ENCODE measurements around the gene PAPPA2. TPM values are rescaled to one million over a fixed set of nuclear protein-coding genes. Genes with fewer than 3 reads are reported as not detected.

Gene PAPPA2
- total and polyA plus RNA-seq, 2 donors (not counting 1 experiment from before 2014, with no cell fraction given) = not detected

DNA sequence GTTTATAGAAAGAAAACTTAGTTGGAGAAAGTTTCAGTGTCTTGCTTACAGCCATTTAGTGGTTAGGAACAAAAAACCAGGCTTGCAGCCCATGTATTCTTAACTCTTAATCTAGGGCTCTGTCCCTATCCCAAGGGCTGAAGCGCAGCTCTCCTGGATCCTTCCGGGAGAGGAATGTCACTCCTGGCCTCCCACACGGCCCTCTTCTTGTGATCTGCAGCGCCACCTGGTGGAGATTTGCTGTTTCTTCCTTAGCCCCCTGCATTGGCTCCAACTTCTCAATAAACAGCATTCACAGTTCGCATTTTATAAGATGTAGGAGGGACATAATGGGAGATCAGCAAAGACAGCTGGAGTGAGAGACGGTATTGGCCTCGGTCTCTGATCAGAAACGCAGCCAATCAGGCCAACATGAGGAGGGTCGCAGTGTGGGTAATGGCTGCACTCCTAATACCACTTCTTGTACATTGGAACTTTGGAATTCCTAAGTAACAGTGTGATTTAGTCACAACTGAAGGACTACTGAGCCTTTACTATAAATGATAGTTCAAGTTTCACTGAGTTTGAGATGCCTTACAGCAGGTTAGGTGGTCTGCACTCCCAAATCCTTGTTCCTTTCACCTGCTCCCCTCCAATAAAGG is 418.1 kb downstream of the PAPPA2 start:
- CTCF ChIA-PET = interaction anchor here (1.1 to 1.4 kb wide), 2 partner anchors 10 to 1735 kb away, joined by 5 to 9 read pairs; no protein-coding TSS in a partner anchor
- Histone ChIP-seq H3K79me2 (ENCODE audit: control insufficient read depth, insufficient read depth, low read length) (no peaks in the 10 kb centered on the region), H2AFZ (ENCODE audit: insufficient read depth, low read depth, low read length, poor library complexity, severe bottlenecking) (no peak overlapping the region), H3K36me3 (replicated peaks in 1 of 2; ENCODE audit: control extremely low read depth in 1 of 2, control insufficient read depth in 1 of 2, extremely low read depth in 1 of 2, insufficient read depth in 2 of 2, low read length in 1 of 2) (no peaks in the 10 kb centered on the region), H3K27ac (ENCODE audit: low read length in 2 of 2) (no peak overlapping the region), H3K4me2 (replicated peaks; ENCODE audit: low read depth, low read length, poor library complexity, severe bottlenecking) (no peak overlapping the region), H3K9ac (ENCODE audit: low read length) (no peak overlapping the region), H3K4me1 (ENCODE audit: control insufficient read depth in 2 of 2, insufficient read depth in 2 of 2, low read length in 2 of 2) (no peaks in the 10 kb centered on the region), H3K4me3 (ENCODE audit: control extremely low read depth in 1 of 5, extremely low read depth in 1 of 5, insufficient read depth in 1 of 5, low read depth in 2 of 5, low read length in 4 of 5) (no peak overlapping the region), H3K9me3 (ENCODE audit: control extremely low read depth in 1 of 3, control insufficient read depth in 2 of 3, insufficient read depth in 1 of 3, low read length in 2 of 3) (no peaks in the 10 kb centered on the region), H4K20me1 (ENCODE audit: control insufficient read depth, insufficient read depth, low read length, poor library complexity, severe bottlenecking) (no peaks in the 10 kb centered on the region), H3K27me3 (replicated peaks in 1 of 4; ENCODE audit: control extremely low read depth in 1 of 4, control insufficient read depth in 3 of 4, insufficient read depth in 4 of 4, low read length in 3 of 4) (no peaks in the 10 kb centered on the region)
- no peak overlapping the region for H3K27ac Mint-ChIP-seq
- H3K4me1 Mint-ChIP-seq = no peaks in the 10 kb centered on the region
- intact Hi-C loops (cut with micrococcal nuclease) = loop anchor here (2.0 kb wide), 2 partner anchors 320 to 506 kb away; no protein-coding TSS in a partner anchor
- no peaks in the 10 kb centered on the region for H3K9me3 Mint-ChIP-seq (ENCODE audit: insufficient read depth)
- no peak for TF ChIP-seq EZH2 (IDR thresholded peaks at IDR 0.05; ENCODE audit: borderline replicate concordance, insufficient read depth, low read depth, low read length, poor library complexity, severe bottlenecking)
- TF ChIP-seq, protein P1, sequence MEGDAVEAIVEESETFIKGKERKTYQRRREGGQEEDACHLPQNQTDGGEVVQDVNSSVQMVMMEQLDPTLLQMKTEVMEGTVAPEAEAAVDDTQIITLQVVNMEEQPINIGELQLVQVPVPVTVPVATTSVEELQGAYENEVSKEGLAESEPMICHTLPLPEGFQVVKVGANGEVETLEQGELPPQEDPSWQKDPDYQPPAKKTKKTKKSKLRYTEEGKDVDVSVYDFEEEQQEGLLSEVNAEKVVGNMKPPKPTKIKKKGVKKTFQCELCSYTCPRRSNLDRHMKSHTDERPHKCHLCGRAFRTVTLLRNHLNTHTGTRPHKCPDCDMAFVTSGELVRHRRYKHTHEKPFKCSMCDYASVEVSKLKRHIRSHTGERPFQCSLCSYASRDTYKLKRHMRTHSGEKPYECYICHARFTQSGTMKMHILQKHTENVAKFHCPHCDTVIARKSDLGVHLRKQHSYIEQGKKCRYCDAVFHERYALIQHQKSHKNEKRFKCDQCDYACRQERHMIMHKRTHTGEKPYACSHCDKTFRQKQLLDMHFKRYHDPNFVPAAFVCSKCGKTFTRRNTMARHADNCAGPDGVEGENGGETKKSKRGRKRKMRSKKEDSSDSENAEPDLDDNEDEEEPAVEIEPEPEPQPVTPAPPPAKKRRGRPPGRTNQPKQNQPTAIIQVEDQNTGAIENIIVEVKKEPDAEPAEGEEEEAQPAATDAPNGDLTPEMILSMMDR (IDR thresholded peaks at IDR 0.05) = peak; percentile 77
- ATAC-seq (ENCODE audit: low read depth) (no peak), DNase-seq (peak; percentile 48)
- no peaks in the 10 kb centered on the region for H3K27me3 Mint-ChIP-seq
- whole genome bisulfite sequencing (ENCODE audit: insufficient coverage) = 14% methylated on average over 3 of the region's 9 CpGs
- H3K4me3 Mint-ChIP-seq = no peak overlapping the region
- POLR2A ChIA-PET = no interaction called here

DNA sequence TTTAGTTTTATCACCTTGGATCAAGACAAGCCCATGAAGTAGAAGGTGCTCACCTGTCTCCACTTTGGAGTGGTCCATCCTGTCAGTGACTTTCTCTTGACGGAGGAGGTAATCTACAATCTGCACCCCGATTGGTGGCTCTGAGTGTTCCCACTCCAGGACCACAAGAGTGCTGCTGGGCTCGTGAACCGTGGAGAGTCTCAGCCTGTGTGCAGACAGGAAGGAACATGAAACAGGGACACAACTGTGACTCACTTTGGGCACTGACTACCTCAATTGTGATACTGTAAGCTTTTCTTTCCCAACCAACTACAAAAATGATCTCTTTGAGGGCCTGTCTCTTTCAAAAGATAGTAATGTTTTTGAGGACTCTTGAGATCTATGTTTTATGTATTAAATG is 421.3 kb downstream of the PAPPA2 start:
- Mint-ChIP-seq H3K4me3 (no peak overlapping the region), H3K27ac (no peak overlapping the region), H3K9me3 (ENCODE audit: insufficient read depth) (no peaks in the 10 kb centered on the region), H3K27me3 (peaks cover 10% of the 10 kb centered on the region), H3K4me1 (no peaks in the 10 kb centered on the region)
- intact Hi-C loops (cut with micrococcal nuclease) = no loop called here
- no peaks in the 10 kb centered on the region for H3K27me3 ChIP-seq (replicated peaks in 1 of 4; ENCODE audit: control extremely low read depth in 1 of 4, control insufficient read depth in 3 of 4, insufficient read depth in 4 of 4, low read length in 3 of 4)
- CTCF ChIA-PET = no interaction called here
- 80% methylated on average over 4 of the region's 4 CpGs for WGBS (ENCODE audit: insufficient coverage)
- H3K27ac ChIP-seq (ENCODE audit: low read length in 2 of 2) = no peak overlapping the region
- no peaks in the 10 kb centered on the region for H3K9me3 ChIP-seq (ENCODE audit: control extremely low read depth in 1 of 3, control insufficient read depth in 2 of 3, insufficient read depth in 1 of 3, low read length in 2 of 3)
- POLR2A ChIA-PET = no interaction called here
- DNase-seq (no peak), ATAC-seq (ENCODE audit: low read depth) (no peak)
- no peaks in the 10 kb centered on the region for H3K4me1 ChIP-seq (ENCODE audit: control insufficient read depth in 2 of 2, insufficient read depth in 2 of 2, low read length in 2 of 2)
- H3K4me2 ChIP-seq (replicated peaks; ENCODE audit: low read depth, low read length, poor library complexity, severe bottlenecking) = no peak overlapping the region
- TF ChIP-seq, protein P1 (IDR thresholded peaks at IDR 0.05) = no peak
- no peak for TF ChIP-seq EZH2 (IDR thresholded peaks at IDR 0.05; ENCODE audit: borderline replicate concordance, insufficient read depth, low read depth, low read length, poor library complexity, severe bottlenecking)
- H2AFZ ChIP-seq (ENCODE audit: insufficient read depth, low read depth, low read length, poor library complexity, severe bottlenecking) = no peak overlapping the region
- H3K79me2 ChIP-seq (ENCODE audit: control insufficient read depth, insufficient read depth, low read length) = no peaks in the 10 kb centered on the region
- H3K36me3 ChIP-seq (replicated peaks in 1 of 2; ENCODE audit: control extremely low read depth in 1 of 2, control insufficient read depth in 1 of 2, extremely low read depth in 1 of 2, insufficient read depth in 2 of 2, low read length in 1 of 2) = no peaks in the 10 kb centered on the region
- no peak overlapping the region for H3K4me3 ChIP-seq (ENCODE audit: control extremely low read depth in 1 of 5, extremely low read depth in 1 of 5, insufficient read depth in 1 of 5, low read depth in 2 of 5, low read length in 4 of 5)
- no peak overlapping the region for H3K9ac ChIP-seq (ENCODE audit: low read length)
- H4K20me1 ChIP-seq (ENCODE audit: control insufficient read depth, insufficient read depth, low read length, poor library complexity, severe bottlenecking) = no peaks in the 10 kb centered on the region

Data from B cell (primary cell).